Gastroesophageal sphincter (tissue), 4 donors: ENCODE data around the gene MACROD1. TPM values are rescaled to one million over a fixed set of nuclear protein-coding genes. Genes with fewer than 3 reads are reported as not detected.

ENCODE experiments used
- ATAC-seq: fragments of 150-250 bp; one replicate; pipeline ENCODE4 v1.9.1; 2016; ENCODE audit warnings: mild to moderate bottlenecking, moderate library complexity
- H3K27ac ChIP-seq, 4 donors: fragments of 200-600 bp; sonication (generic) in 3 of 4; 1 replicate in 3 of 4; 2 replicates in 1 of 4; pipeline ENCODE4 v1.5.1; 2016 to 2019
- H3K27me3 ChIP-seq: fragments of 200-600 bp; sonication (generic); one replicate; pipeline ENCODE4 v1.5.1; 2019
- H3K36me3 ChIP-seq, 2 donors: fragments of 200-600 bp; sonication (generic); one replicate each; pipeline ENCODE4 v1.5.1; 2019; ENCODE audit warnings: control low read depth in 1 of 2
- H3K4me1 ChIP-seq, 3 donors: fragments of 200-600 bp; sonication (generic); 1 replicate in 2 of 3; 2 replicates in 1 of 3; pipeline ENCODE4 v1.5.1; 2016 to 2019; ENCODE audit warnings: control low read depth in 2 of 3
- H3K4me3 ChIP-seq, 2 donors: fragments of 200-600 bp; sonication (generic); one replicate each; pipeline ENCODE4 v1.5.1; 2019; ENCODE audit warnings: mild to moderate bottlenecking in 1 of 2, moderate library complexity in 1 of 2
- H3K9me3 ChIP-seq, 3 donors: fragments of 200-600 bp; sonication (generic); one replicate each; pipeline ENCODE4 v1.5.1; 2017 to 2019; ENCODE audit warnings: control low read depth in 2 of 3
- EP300 ChIP-seq: sonication (generic); formaldehyde crosslinking; IDR thresholded peaks from one replicate; pipeline ENCODE4 v1.6.1; 2017; ENCODE audit warnings: antibody characterized with exemption, mild to moderate bottlenecking
- POLR2A ChIP-seq, 2 donors: fragments of 450-650 bp; IDR thresholded peaks; one replicate each; pipeline ENCODE4 v1.6.1; 2017; ENCODE audit warnings: antibody characterized with exemption in 2 of 2, mild to moderate bottlenecking in 2 of 2, moderate library complexity in 1 of 2
- POLR2AphosphoS5 ChIP-seq: sonication (generic); formaldehyde crosslinking; IDR thresholded peaks from one replicate; pipeline ENCODE4 v1.6.1; 2017; ENCODE audit warnings: antibody characterized with exemption
- WGBS, 2 donors: methylation state at CpG; one replicate each; pipeline ENCODE4 v1.1.5; 2018; ENCODE audit warnings: low coverage in 1 of 2; 5-methylcytosine and 5-hydroxymethylcytosine counted together
- total RNA-seq, 4 donors: library from RNA; depleted of rRNA; stranded (reverse); fragments of >200 nt; gene quantifications; one replicate each; pipeline ENCODE4 v1.1.0, GENCODE V29; 2016
- TF ChIP-seq, protein P1 (sequence below), 4 experiments: fragments of 200-600 bp in 2 of 4; fragments of 450-650 bp in 2 of 4; sonication (generic) in 1 of 4; IDR thresholded peaks; one replicate each; pipeline ENCODE4 v1.5.1; 2017 to 2019; ENCODE audit warnings: antibody characterized with exemption in 4 of 4, mild to moderate bottlenecking in 2 of 4, moderate library complexity in 2 of 4

Gene MACROD1
- total RNA-seq, 4 donors from 2014 or later: 26.9 to 56.2 (median 30.4) TPM

DNA sequence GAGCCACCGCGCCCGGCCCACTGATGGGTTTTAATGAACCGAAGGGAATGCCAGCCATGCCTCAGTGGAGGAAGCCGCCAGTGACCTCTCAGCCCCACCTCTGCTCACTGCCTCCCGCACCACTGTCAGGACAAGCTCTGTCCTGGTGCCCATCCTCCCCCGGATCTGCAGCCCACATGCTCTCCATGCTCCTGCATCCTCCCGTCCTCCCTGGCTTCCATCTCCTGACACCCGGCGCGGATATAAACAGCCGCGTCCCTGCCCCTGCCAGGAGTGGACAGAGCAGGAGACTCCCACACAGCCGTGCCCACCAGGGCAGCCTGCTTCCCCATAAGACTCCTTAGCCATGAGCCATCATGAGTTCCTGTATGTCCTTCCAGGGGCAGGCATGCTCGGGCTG is 26.9 kb downstream of the MACROD1 start:
- no CpG with 5 or more reads among the region's 15 CpGs for WGBS, 2 donors
- no peak for ATAC-seq
- H3K27me3 ChIP-seq: no peaks in the 10 kb centered on the region
- H3K4me1 ChIP-seq: peaks cover 0 to 9% (median 0%) of the 10 kb centered on the region in 3 donors
- H3K9me3 ChIP-seq: no peaks in the 10 kb centered on the region
- TF ChIP-seq POLR2A (IDR thresholded peaks at IDR 0.05) (no peak), POLR2AphosphoS5 (no peak), EP300 (no peak)
- TF ChIP-seq, protein P1, sequence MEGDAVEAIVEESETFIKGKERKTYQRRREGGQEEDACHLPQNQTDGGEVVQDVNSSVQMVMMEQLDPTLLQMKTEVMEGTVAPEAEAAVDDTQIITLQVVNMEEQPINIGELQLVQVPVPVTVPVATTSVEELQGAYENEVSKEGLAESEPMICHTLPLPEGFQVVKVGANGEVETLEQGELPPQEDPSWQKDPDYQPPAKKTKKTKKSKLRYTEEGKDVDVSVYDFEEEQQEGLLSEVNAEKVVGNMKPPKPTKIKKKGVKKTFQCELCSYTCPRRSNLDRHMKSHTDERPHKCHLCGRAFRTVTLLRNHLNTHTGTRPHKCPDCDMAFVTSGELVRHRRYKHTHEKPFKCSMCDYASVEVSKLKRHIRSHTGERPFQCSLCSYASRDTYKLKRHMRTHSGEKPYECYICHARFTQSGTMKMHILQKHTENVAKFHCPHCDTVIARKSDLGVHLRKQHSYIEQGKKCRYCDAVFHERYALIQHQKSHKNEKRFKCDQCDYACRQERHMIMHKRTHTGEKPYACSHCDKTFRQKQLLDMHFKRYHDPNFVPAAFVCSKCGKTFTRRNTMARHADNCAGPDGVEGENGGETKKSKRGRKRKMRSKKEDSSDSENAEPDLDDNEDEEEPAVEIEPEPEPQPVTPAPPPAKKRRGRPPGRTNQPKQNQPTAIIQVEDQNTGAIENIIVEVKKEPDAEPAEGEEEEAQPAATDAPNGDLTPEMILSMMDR (IDR thresholded peaks at IDR 0.05): no peak
- no peaks in the 10 kb centered on the region for H3K36me3 ChIP-seq
- no peak overlapping the region for H3K4me3 ChIP-seq
- no peak overlapping the region for H3K27ac ChIP-seq

DNA sequence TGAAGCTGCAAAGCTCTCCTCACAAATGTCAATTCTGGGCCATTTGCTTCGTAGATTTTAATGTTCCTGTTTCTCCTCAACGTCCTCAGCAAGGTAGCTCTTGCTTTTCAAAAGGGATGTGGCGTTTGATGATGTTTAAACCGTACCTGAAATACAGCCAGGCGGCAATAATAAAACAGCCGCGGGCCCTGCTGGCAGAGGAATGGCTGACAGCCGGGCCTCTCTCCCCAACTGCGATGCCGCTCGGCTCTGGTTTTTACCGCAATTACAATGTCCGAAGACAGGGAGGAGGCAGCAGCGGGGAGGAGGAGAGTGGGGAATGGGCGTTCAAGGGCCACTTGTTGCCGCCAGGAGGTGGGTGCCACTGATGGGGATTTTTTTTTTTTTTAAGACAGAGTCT is 27.5 kb downstream of the MACROD1 start:
- H3K4me3 ChIP-seq: no peak overlapping the region
- no peaks in the 10 kb centered on the region for H3K9me3 ChIP-seq
- TF ChIP-seq EP300: no peak
- no peak for TF ChIP-seq POLR2AphosphoS5
- TF ChIP-seq, protein P1 (IDR thresholded peaks at IDR 0.05): no peak
- no peak for TF ChIP-seq POLR2A (IDR thresholded peaks at IDR 0.05)
- no peaks in the 10 kb centered on the region for H3K27me3 ChIP-seq
- no peak for ATAC-seq
- 70 to 83% methylated on average over 2 to 12 of the region's 16 CpGs for WGBS, 2 donors
- peaks cover 0 to 9% (median 0%) of the 10 kb centered on the region in 3 donors for H3K4me1 ChIP-seq
- no peak overlapping the region for H3K27ac ChIP-seq
- H3K36me3 ChIP-seq: no peaks in the 10 kb centered on the region

DNA sequence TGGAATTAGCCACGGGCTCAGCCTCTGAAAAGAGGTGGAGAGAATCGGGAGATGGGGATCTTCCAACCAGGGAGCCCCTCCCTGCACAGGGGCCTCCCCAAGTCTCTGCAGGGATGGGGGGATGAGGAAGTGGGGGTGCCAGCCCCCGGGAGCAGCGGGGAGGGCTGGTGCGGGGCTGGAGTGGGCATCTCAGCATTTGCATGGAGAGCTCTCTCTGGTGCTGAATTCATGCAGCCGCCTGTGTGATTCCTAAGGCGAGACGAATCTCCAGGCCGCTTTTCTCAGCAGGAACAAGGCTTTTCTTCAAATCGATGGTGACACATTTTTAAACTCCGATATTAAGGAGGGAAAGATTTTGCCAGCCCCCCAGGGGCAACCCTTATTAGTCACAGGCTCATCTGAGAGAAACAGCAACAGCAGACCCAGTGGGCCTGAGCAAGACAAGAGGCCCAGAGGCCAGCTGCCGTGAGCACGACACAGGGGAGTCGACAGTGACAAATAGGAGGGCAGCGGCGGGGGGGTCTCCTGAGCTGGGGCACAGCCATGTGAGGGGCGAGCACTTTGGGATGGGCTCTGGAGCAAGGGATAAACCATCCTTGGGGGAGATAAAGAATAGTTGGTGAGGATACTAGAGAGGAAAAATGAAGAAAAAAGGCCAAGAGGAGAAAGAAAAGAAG is 29.0 kb downstream of the MACROD1 start:
- H3K4me3 ChIP-seq: no peak overlapping the region
- H3K27me3 ChIP-seq: no peaks in the 10 kb centered on the region
- peaks cover 0 to 22% (median 0%) of the 10 kb centered on the region in 3 donors for H3K4me1 ChIP-seq
- H3K36me3 ChIP-seq: no peaks in the 10 kb centered on the region
- TF ChIP-seq POLR2A (IDR thresholded peaks at IDR 0.05) (no peak), EP300 (no peak), POLR2AphosphoS5 (no peak)
- TF ChIP-seq, protein P1 (IDR thresholded peaks at IDR 0.05): no peak
- H3K9me3 ChIP-seq: no peaks in the 10 kb centered on the region
- H3K27ac ChIP-seq: no peak overlapping the region
- 54% methylated on average over 7 of the region's 17 CpGs; no CpG with 5 or more reads in 1 of the 2 donors for WGBS, 2 donors
- ATAC-seq: no peak

DNA sequence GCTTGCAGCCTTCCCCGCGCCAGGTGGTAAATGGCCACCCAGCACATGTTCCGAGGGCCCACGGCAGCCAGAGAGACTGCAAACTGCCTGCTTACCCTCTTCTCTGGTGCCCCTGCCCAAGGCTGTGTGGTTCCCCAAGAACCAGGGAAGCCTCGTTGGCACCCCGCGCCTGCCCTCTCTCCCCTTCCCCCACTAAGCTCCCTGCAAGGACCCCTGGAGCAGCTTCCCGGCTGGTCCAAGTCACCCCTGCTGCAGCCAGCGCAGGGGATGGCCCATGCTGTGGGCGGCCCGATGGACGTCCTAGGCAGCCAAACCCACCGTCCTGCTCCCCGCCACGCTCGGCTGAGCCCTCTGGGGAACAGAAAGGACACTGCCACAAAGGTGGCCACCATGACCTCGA is 30.2 kb downstream of the MACROD1 start:
- 40% methylated on average over 1 of the region's 17 CpGs; no CpG with 5 or more reads in 1 of the 2 donors for WGBS, 2 donors
- Histone ChIP-seq H3K4me1 (peaks cover 0 to 16% (median 0%) of the 10 kb centered on the region in 3 donors), H3K27me3 (no peaks in the 10 kb centered on the region), H3K4me3 (no peak overlapping the region), H3K27ac (no peak overlapping the region), H3K36me3 (no peaks in the 10 kb centered on the region), H3K9me3 (no peaks in the 10 kb centered on the region)
- TF ChIP-seq EP300 (no peak), POLR2A (IDR thresholded peaks at IDR 0.05) (no peak), POLR2AphosphoS5 (no peak)
- TF ChIP-seq, protein P1 (IDR thresholded peaks at IDR 0.05): no peak
- no peak for ATAC-seq

DNA sequence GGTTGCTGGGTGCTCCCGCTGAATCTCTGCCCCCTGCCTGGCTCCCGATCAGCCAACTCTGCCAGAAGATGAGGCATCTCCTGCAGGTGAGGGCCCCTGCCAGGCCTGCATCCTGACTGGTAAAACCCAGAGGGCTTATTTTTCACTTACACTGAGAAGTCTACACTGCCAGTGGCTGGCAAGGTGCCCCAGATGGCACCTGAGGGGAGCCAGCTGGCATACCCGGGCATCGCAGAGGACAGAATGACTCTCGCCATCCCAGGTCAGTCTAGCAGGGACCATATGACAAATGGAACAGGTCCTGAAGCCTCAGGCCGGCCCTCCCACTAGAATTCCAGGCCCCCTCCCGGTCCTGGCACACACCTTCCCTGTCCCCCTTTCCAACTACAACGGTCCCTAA is 30.9 kb downstream of the MACROD1 start:
- ATAC-seq: no peak
- H3K4me3 ChIP-seq: no peak overlapping the region
- no peaks in the 10 kb centered on the region for H3K9me3 ChIP-seq
- H3K27me3 ChIP-seq: no peaks in the 10 kb centered on the region
- 60 to 90% methylated on average over 1 to 2 of the region's 8 CpGs for WGBS, 2 donors
- TF ChIP-seq POLR2AphosphoS5 (no peak), POLR2A (IDR thresholded peaks at IDR 0.05) (no peak), EP300 (no peak)
- TF ChIP-seq, protein P1 (IDR thresholded peaks at IDR 0.05): no peak
- no peak overlapping the region for H3K27ac ChIP-seq
- no peaks in the 10 kb centered on the region for H3K36me3 ChIP-seq
- H3K4me1 ChIP-seq: peaks cover 0 to 16% (median 0%) of the 10 kb centered on the region in 3 donors
